Adrenal gland (tissue), 12 donors: ENCODE measurements around the gene RAD51B. TPM values are rescaled to one million over a fixed set of nuclear protein-coding genes. Genes with fewer than 3 reads are reported as not detected.

Experiments
- DNase-seq, 7 donors: peaks; one replicate each; pipeline ENCODE4 v3.0.0-alpha.2; 2019 to 2020
- H3K27ac ChIP-seq, 5 donors: fragments of 200-600 bp; sonication (generic) in 4 of 5; 1 replicate in 3 of 5; 2 replicates in 2 of 5; pipeline versions ENCODE4 v1.5.1 to v1.8.0; 2016 to 2020; ENCODE audit warnings: mild to moderate bottlenecking in 1 of 5
- H3K27me3 ChIP-seq: fragments of 200-600 bp; 2 replicates; pipeline ENCODE4 v1.8.0; 2021
- H3K36me3 ChIP-seq, 2 donors: fragments of 200-600 bp; replicated peaks in 1 of 2; 1 replicate in 1 of 2; 2 replicates in 1 of 2; pipeline versions ENCODE4 v1.5.1 to v1.8.0; 2018 to 2022
- H3K4me1 ChIP-seq, 2 donors: fragments of 200-600 bp; replicated peaks in 1 of 2; 1 replicate in 1 of 2; 2 replicates in 1 of 2; pipeline versions ENCODE4 v1.5.1 to v1.8.0; 2018 to 2021
- H3K4me3 ChIP-seq, 4 donors: fragments of 200-600 bp; sonication (generic) in 3 of 4; one replicate each; pipeline ENCODE4 v1.5.1; 2016 to 2018
- H3K9me3 ChIP-seq, 3 donors: fragments of 200-600 bp; sonication (generic) in 1 of 3; replicated peaks in 1 of 3; 1 replicate in 2 of 3; 2 replicates in 1 of 3; pipeline versions ENCODE4 v1.5.1 to v1.8.0; 2016 to 2021
- POLR2A ChIP-seq, 2 donors: fragments of 450-650 bp; IDR thresholded peaks; one replicate each; pipeline ENCODE4 v1.6.1; 2017; ENCODE audit warnings: antibody characterized with exemption in 2 of 2, mild to moderate bottlenecking in 2 of 2, moderate library complexity in 1 of 2
- WGBS, 4 donors: extraction: QIAGEN DNeasy Blood & Tissue Kit in 2 of 4; methylation state at CpG; one replicate each; pipeline versions ENCODE4 v1.1.5 to v1.1.7; 2013 to 2017; 5-methylcytosine and 5-hydroxymethylcytosine counted together
- intact Hi-C, 2 donors: fragments of 100-400 bp; cut with DNase I; formaldehyde crosslinking; loops; one replicate each; pipeline versions ENCODE4 v1.14.1 to v1.15.0; 2022 to 2023
- polyA plus RNA-seq, 3 donors: library from polyadenylated mRNA; stranded (reverse); fragments of 200-250 nt in 2 of 3; fragments of 350-450 nt in 1 of 3; fragmentation: Illumina TruSeq in 1 of 3; extraction: RNeasy Lipid Tissue Mini Kit (QIAGEN cat#74804) in 1 of 3; gene quantifications; one replicate each; pipeline ENCODE4 v1.2.3, GENCODE V29; 2013 to 2014
- total RNA-seq, 9 donors: library from RNA; depleted of rRNA in 4 of 9; stranded (reverse); fragments of >200 nt in 4 of 9; fragments of 120-200 nt in 1 of 9; fragmentation: NEBNext Ultra II Directional in 1 of 9; extraction: Animal tissue kit (Norgen Biotek cat#: 25700) in 1 of 9; gene quantifications; one replicate each; pipeline versions ENCODE4 v1.1.0 to v1.2.4, GENCODE V29; 2013 to 2023
- TF ChIP-seq, protein P1 (sequence below), 6 experiments: fragments of 450-650 bp in 4 of 6; fragments of 200-600 bp in 2 of 6; sonication (generic) in 1 of 6; IDR thresholded peaks; 1 replicate in 5 of 6; 2 replicates in 1 of 6; pipeline versions ENCODE4 v1.5.1 to v1.8.0; 2016 to 2021; ENCODE audit warnings: antibody characterized with exemption in 6 of 6, mild to moderate bottlenecking in 2 of 6, moderate library complexity in 1 of 6
- donor health status: healthy with polysubstance abuse.
- donor health status: Bipolar disorder and iron deficiency.
- donor health status: DM: yes; HTN: yes; CAD: no.
- donor health status: DM: no; HTN: no; CAD: no.
- donor health status: DM: no; HTN: no; CAD: no.
- donor health status: DM: yes; HTN: yes; CAD: no.

Gene RAD51B
- total and polyA plus RNA-seq, 12 donors, result 2.3 to 24.6 (median 12.4) TPM

GRCh38 chr14:68757618-68758081 is 938.1 kb downstream of the RAD51B start:
- Histone ChIP-seq H3K4me1 (peaks cover 4 to 20% of the 10 kb centered on the region in 2 donors), H3K36me3 (no peaks in the 10 kb centered on the region), H3K4me3 (no peak overlapping the region), H3K27ac (peak overlapping the region in 2 of 5 donors; percentile 7 to 65), H3K27me3 (no peaks in the 10 kb centered on the region), H3K9me3 (no peaks in the 10 kb centered on the region)
- 49 to 71% (median 57%) methylated on average over 4 of the region's 4 CpGs for WGBS, 4 donors
- peak in 6 of 7 donors; percentile 49 to 76 (median 62) for DNase-seq
- no peak for TF ChIP-seq POLR2A (IDR thresholded peaks at IDR 0.05)
- TF ChIP-seq, protein P1, sequence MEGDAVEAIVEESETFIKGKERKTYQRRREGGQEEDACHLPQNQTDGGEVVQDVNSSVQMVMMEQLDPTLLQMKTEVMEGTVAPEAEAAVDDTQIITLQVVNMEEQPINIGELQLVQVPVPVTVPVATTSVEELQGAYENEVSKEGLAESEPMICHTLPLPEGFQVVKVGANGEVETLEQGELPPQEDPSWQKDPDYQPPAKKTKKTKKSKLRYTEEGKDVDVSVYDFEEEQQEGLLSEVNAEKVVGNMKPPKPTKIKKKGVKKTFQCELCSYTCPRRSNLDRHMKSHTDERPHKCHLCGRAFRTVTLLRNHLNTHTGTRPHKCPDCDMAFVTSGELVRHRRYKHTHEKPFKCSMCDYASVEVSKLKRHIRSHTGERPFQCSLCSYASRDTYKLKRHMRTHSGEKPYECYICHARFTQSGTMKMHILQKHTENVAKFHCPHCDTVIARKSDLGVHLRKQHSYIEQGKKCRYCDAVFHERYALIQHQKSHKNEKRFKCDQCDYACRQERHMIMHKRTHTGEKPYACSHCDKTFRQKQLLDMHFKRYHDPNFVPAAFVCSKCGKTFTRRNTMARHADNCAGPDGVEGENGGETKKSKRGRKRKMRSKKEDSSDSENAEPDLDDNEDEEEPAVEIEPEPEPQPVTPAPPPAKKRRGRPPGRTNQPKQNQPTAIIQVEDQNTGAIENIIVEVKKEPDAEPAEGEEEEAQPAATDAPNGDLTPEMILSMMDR (IDR thresholded peaks at IDR 0.05), result no peak
- intact Hi-C loops, result no loop called here

DNA sequence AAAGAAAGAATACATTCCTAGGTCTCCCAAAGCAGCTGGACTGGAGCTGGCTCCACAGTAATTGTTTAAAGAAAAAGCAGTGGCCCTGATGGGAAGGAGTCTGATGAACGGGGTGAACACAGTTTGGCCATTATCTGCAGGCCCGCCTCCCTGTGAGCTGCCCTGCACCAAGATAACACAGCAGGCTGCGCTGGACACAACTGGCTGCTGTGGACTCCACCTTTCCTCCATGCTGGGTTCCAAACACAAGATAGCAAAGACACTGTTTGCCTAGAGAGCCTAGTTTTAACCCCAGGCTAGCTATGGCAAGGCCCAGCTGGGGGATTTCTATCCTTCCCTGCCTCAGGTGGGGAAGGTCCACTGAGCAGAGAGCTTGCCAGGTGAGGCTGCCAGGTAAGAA is 938.7 kb downstream of the RAD51B start:
- Histone ChIP-seq H3K4me3 (no peak overlapping the region), H3K9me3 (no peaks in the 10 kb centered on the region), H3K27ac (peak overlapping the region in 2 of 5 donors; percentile 7 to 65), H3K4me1 (peaks cover 11 to 26% of the 10 kb centered on the region in 2 donors), H3K36me3 (no peaks in the 10 kb centered on the region), H3K27me3 (no peaks in the 10 kb centered on the region)
- 91 to 100% (median 95%) methylated on average over 1 to 3 of the region's 3 CpGs for WGBS, 4 donors
- no peak for TF ChIP-seq POLR2A (IDR thresholded peaks at IDR 0.05)
- TF ChIP-seq, protein P1 (IDR thresholded peaks at IDR 0.05), result no peak
- intact Hi-C loops, result no loop called here
- DNase-seq, result no peak

- Histone ChIP-seq H3K36me3 (no peaks in the 10 kb centered on the region), H3K27me3 (no peaks in the 10 kb centered on the region), H3K4me3 (no peak overlapping the region), H3K9me3 (no peaks in the 10 kb centered on the region), H3K4me1 (peaks cover 19 to 34% of the 10 kb centered on the region in 2 donors), H3K27ac (no peak overlapping the region)
- intact Hi-C loops, result no loop called here
- 88 to 96% (median 94%) methylated on average over 7 to 8 of the region's 8 CpGs for WGBS, 4 donors
- TF ChIP-seq, protein P1 (IDR thresholded peaks at IDR 0.05), result no peak
- no peak for TF ChIP-seq POLR2A (IDR thresholded peaks at IDR 0.05)
- DNase-seq, result no peak
Observed at GRCh38 chr14:68759017-68759560, 939.5 kb downstream of the RAD51B start.

DNA sequence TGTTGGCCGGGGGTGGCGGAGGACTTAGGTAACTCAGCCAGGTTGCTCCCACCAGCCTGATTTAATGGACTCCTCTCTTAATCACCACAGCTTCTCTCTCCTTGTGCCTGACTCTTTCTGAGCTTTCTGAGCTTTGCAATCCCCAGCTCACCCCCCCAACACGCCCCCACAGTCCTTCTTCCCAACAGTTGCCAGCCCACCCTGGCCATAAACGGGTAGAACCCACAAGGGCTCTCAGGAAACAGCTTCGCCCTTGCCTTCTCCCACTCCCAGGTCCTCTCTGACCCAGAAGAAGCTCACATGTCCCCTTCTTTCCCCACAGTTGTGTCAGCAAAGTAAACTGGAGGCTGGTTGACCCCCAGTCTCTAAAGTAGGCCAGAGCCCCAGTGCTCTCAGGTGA is 940.4 kb downstream of the RAD51B start:
- DNase-seq, result no peak

More for the DNA sequence above, 940.4 kb downstream of the RAD51B start:
- no peaks in the 10 kb centered on the region for H3K27me3 ChIP-seq
- TF ChIP-seq, protein P1 (IDR thresholded peaks at IDR 0.05), result no peak
- no peak for TF ChIP-seq POLR2A (IDR thresholded peaks at IDR 0.05)
- H3K9me3 ChIP-seq, result no peaks in the 10 kb centered on the region
- intact Hi-C loops, result no loop called here
- no peak overlapping the region for H3K27ac ChIP-seq
- H3K4me1 ChIP-seq, result peaks cover 19 to 35% of the 10 kb centered on the region in 2 donors
- H3K36me3 ChIP-seq, result no peaks in the 10 kb centered on the region
- no peak overlapping the region for H3K4me3 ChIP-seq
- 73 to 95% (median 88%) methylated on average over 5 of the region's 5 CpGs for WGBS, 4 donors
